Measurements from ENCODE around the gene PSMA5. TPM values are rescaled to one million over a fixed set of nuclear protein-coding genes. Genes with fewer than 3 reads are reported as not detected.

The PSMA5 gene
- total RNA-seq, 2 donors from 2014 or later = 117 to 122 TPM

- no peak overlapping the region for H3K4me3 ChIP-seq (ENCODE audit: low read length)
- Mint-ChIP-seq H3K9me3 (no peaks in the 10 kb centered on the region), H3K4me1 (peaks cover 1% of the 10 kb centered on the region), H3K27ac (no peak overlapping the region), H3K36me3 (ENCODE audit: low read depth) (peaks cover 6% of the 10 kb centered on the region), H3K4me3 (no peak overlapping the region), H3K27me3 (ENCODE audit: insufficient read depth) (no peaks in the 10 kb centered on the region)
- H3K36me3 ChIP-seq (ENCODE audit: control insufficient read depth, insufficient read depth, low read length) = peaks cover 8% of the 10 kb centered on the region
- H3K27me3 ChIP-seq (ENCODE audit: control insufficient read depth, insufficient read depth, low read length, poor library complexity, severe bottlenecking) = no peaks in the 10 kb centered on the region
- no peak overlapping the region for H3K9ac ChIP-seq (ENCODE audit: extremely low read depth, low read length, poor library complexity, severe bottlenecking)
- H3K9me3 ChIP-seq (ENCODE audit: control insufficient read depth, low read length) = no peaks in the 10 kb centered on the region
- DNase-seq = no peak
- H3K27ac ChIP-seq (ENCODE audit: low read depth, low read length) = no peak overlapping the region
- H3K4me1 ChIP-seq (ENCODE audit: control insufficient read depth, insufficient read depth, low read length) = no peaks in the 10 kb centered on the region
- 92 to 100% methylated on average over 1 of the region's 1 CpG for WGBS, 2 experiments (ENCODE audit: insufficient coverage in 1 of 2, insufficient read length in 1 of 2)
- TF ChIP-seq CTCF (conservative IDR thresholded peaks at IDR 0.05) = no peak
These were observed 68.6 kb downstream of the PSMA5 start for GRCh38 chr1:109357616-109358015.

GRCh38 chr1:109356915-109357314 lies 69.3 kb downstream of the PSMA5 start:
- Histone ChIP-seq H3K9me3 (ENCODE audit: control insufficient read depth, low read length) (no peaks in the 10 kb centered on the region), H3K27me3 (ENCODE audit: control insufficient read depth, insufficient read depth, low read length, poor library complexity, severe bottlenecking) (no peaks in the 10 kb centered on the region), H3K4me3 (ENCODE audit: low read length) (no peak overlapping the region), H3K27ac (ENCODE audit: low read depth, low read length) (no peak overlapping the region), H3K4me1 (ENCODE audit: control insufficient read depth, insufficient read depth, low read length) (no peaks in the 10 kb centered on the region), H3K36me3 (ENCODE audit: control insufficient read depth, insufficient read depth, low read length) (peaks cover 8% of the 10 kb centered on the region), H3K9ac (ENCODE audit: extremely low read depth, low read length, poor library complexity, severe bottlenecking) (no peak overlapping the region)
- Mint-ChIP-seq H3K4me1 (peaks cover 1% of the 10 kb centered on the region), H3K9me3 (no peaks in the 10 kb centered on the region), H3K4me3 (no peak overlapping the region), H3K36me3 (ENCODE audit: low read depth) (peaks cover 6% of the 10 kb centered on the region), H3K27ac (no peak overlapping the region), H3K27me3 (ENCODE audit: insufficient read depth) (no peaks in the 10 kb centered on the region)
- TF ChIP-seq CTCF (conservative IDR thresholded peaks at IDR 0.05) = no peak
- no peak for DNase-seq
- WGBS, 2 experiments (ENCODE audit: insufficient coverage in 1 of 2, insufficient read length in 1 of 2) = 95 to 100% methylated on average over 1 of the region's 1 CpG

- H3K4me1 ChIP-seq (ENCODE audit: control insufficient read depth, insufficient read depth, low read length) = no peaks in the 10 kb centered on the region
- Mint-ChIP-seq H3K27ac (no peak overlapping the region), H3K4me3 (no peak overlapping the region), H3K9me3 (no peaks in the 10 kb centered on the region), H3K27me3 (ENCODE audit: insufficient read depth) (no peaks in the 10 kb centered on the region), H3K36me3 (ENCODE audit: low read depth) (peaks cover 6% of the 10 kb centered on the region), H3K4me1 (peaks cover 1% of the 10 kb centered on the region)
- 95 to 100% methylated on average over 1 of the region's 1 CpG for WGBS, 2 experiments (ENCODE audit: insufficient coverage in 1 of 2, insufficient read length in 1 of 2)
- no peak overlapping the region for H3K27ac ChIP-seq (ENCODE audit: low read depth, low read length)
- H3K27me3 ChIP-seq (ENCODE audit: control insufficient read depth, insufficient read depth, low read length, poor library complexity, severe bottlenecking) = no peaks in the 10 kb centered on the region
- peaks cover 9% of the 10 kb centered on the region for H3K36me3 ChIP-seq (ENCODE audit: control insufficient read depth, insufficient read depth, low read length)
- H3K9me3 ChIP-seq (ENCODE audit: control insufficient read depth, low read length) = no peaks in the 10 kb centered on the region
- no peak for TF ChIP-seq CTCF (conservative IDR thresholded peaks at IDR 0.05)
- H3K4me3 ChIP-seq (ENCODE audit: low read length) = no peak overlapping the region
- no peak overlapping the region for H3K9ac ChIP-seq (ENCODE audit: extremely low read depth, low read length, poor library complexity, severe bottlenecking)
- DNase-seq = no peak
These were observed 69.7 kb downstream of the PSMA5 start for GRCh38 chr1:109356505-109356904.

Measured in endodermal cell (in vitro differentiated cells).